Measurements from ENCODE around the gene CTNNA2.

CTNNA2 gene

GRCh38 chr2:80068038-80068731 is 555.3 kb downstream of the CTNNA2 start:
- DNase-seq (ENCODE audit: low read depth): no peak
- TF ChIP-seq, protein P1, sequence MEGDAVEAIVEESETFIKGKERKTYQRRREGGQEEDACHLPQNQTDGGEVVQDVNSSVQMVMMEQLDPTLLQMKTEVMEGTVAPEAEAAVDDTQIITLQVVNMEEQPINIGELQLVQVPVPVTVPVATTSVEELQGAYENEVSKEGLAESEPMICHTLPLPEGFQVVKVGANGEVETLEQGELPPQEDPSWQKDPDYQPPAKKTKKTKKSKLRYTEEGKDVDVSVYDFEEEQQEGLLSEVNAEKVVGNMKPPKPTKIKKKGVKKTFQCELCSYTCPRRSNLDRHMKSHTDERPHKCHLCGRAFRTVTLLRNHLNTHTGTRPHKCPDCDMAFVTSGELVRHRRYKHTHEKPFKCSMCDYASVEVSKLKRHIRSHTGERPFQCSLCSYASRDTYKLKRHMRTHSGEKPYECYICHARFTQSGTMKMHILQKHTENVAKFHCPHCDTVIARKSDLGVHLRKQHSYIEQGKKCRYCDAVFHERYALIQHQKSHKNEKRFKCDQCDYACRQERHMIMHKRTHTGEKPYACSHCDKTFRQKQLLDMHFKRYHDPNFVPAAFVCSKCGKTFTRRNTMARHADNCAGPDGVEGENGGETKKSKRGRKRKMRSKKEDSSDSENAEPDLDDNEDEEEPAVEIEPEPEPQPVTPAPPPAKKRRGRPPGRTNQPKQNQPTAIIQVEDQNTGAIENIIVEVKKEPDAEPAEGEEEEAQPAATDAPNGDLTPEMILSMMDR (IDR thresholded peaks at IDR 0.05; ENCODE audit: control insufficient read depth, extremely low read depth, insufficient read depth): no peak
- no peak overlapping the region for H3K4me3 ChIP-seq (ENCODE audit: low read depth, low read length)

DNA sequence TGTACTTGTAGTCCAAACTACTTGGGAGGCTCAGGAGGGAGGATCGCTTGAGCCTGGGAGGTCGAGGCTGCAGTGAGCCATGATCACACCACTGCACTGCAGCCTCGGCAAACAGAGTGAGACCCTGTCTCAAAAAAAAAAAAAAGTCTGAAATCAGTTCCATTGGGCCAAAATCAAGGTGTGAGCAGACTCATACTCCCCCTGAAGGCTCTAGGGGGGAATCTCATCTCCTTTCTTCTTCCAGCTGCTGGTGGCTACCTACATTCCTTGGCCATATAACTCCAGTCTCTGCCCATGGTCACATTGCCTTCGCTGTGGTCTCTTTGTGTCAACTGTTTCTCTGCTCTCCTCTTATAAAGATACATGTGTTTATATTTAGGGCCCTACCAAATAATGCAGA is 557.7 kb downstream of the CTNNA2 start:
- no peak for DNase-seq (ENCODE audit: low read depth)
- H3K4me3 ChIP-seq (ENCODE audit: low read depth, low read length): no peak overlapping the region
- TF ChIP-seq, protein P1 (IDR thresholded peaks at IDR 0.05; ENCODE audit: control insufficient read depth, extremely low read depth, insufficient read depth): no peak

DNA sequence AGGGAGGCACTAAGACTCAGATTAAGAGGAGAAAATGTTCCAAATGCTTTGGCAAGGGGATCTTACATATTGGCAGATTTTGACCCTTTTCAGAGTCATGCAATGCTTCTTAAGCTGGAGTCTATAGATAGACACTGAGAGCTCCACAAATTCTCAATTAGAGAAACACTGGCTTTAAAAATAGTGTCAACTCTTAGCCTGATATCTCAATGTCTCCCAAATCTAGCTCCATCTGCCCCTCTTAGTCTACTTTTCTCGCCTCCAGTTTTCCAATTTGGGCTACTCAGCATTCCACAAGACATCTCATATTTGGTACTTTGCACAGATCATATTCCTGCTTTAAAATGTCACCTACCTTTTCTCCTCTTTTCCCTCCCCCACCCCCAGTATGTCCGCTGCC is 559.1 kb downstream of the CTNNA2 start:
- TF ChIP-seq, protein P1 (IDR thresholded peaks at IDR 0.05; ENCODE audit: control insufficient read depth, extremely low read depth, insufficient read depth): no peak
- DNase-seq (ENCODE audit: low read depth): no peak
- H3K4me3 ChIP-seq (ENCODE audit: low read depth, low read length): no peak overlapping the region

DNA sequence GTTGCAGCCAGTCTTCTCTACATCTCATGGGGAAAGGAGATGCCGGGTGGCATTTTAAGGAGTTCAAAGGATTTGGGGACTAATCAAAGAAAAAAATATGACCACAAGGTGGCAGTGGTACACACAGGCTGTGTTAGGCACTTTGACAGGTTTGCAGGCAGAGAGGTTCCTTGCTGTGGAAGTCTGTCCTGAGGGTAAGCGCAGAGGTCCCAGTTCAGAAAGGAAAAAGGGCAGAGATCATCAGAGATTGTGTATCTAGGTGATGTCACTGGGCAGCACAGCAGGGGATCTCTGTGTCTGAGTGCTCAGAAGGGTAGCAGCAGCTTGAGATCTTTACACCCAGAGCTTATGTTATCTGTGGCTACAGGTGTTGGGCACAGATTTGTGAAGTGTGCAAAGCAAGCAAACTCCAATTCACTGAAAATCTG is 560.3 kb downstream of the CTNNA2 start:
- peak; percentile 36 for DNase-seq (ENCODE audit: low read depth)
- no peak overlapping the region for H3K4me3 ChIP-seq (ENCODE audit: low read depth, low read length)
- TF ChIP-seq, protein P1 (IDR thresholded peaks at IDR 0.05; ENCODE audit: control insufficient read depth, extremely low read depth, insufficient read depth): peak; percentile 69

GRCh38 chr2:80074321-80075070 is 561.6 kb downstream of the CTNNA2 start:
- H3K4me3 ChIP-seq (ENCODE audit: low read depth, low read length): no peak overlapping the region
- DNase-seq (ENCODE audit: low read depth): no peak
- TF ChIP-seq, protein P1 (IDR thresholded peaks at IDR 0.05; ENCODE audit: control insufficient read depth, extremely low read depth, insufficient read depth): no peak

GRCh38 chr2:80075719-80076118 is 562.9 kb downstream of the CTNNA2 start:
- H3K4me3 ChIP-seq (ENCODE audit: low read depth, low read length): no peak overlapping the region
- TF ChIP-seq, protein P1 (IDR thresholded peaks at IDR 0.05; ENCODE audit: control insufficient read depth, extremely low read depth, insufficient read depth): no peak
- peak; percentile 7 for DNase-seq (ENCODE audit: low read depth)

All from LNCaP clone FGC (cell line).